GM19240 (cell line): Measurements from ENCODE around the gene PELO.

Source experiments
- DNase-seq: peaks from one replicate; pipeline ENCODE4 v3.0.0; 2011; ENCODE audit warnings: low spot score; ENCODE audit not compliant: insufficient read length

The PELO gene

DNA sequence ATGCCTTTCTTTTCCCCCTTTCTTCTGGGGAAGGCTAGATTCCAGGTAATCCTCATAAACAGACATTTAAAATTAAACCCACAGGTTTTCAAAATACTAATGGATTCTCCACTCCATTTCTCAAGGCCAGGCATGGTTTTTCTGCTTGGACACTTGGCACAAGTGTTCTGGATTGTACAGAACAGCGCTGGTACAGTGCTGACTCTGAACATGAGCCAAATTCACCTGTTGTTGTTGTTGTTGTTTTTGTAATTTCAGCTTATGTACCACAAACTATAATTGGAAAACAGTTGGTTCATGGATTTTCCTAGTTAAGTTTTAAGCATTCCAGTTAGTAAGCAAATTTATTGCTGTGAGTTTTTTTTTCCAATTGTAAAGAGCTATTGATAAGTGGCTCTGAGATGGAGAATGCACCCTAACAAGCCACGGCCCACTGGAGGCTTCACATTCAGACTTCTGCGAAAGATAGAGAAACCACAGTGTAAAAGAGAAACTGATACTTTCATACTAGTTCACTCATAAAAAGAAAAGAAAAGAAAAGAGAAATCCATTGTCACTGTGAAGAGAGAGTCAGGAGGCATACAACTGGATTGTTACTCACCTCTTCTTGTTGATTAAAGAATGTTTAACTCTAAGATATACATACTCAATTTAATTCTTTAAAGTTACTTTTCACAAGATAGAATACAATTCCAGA is 16.2 kb upstream of the PELO start:
- DNase-seq = no peak

DNA sequence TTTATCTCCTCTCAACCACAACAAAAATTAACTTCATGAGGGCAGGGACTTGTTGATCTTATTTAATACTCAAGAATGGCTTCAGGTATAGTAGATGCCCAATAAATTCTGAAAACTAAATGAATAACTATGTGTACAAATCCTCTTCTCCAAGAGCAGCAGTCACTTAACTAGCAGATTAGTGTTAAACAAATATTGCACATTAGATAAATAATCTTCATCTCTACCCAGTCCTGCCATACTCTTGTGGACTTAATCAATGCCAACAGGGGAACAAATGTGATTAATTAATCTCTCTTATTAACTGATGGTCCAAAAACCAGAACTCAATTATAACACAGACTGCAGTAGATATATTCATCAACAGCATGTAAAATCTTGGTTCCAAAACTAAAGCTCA is 15.0 kb upstream of the PELO start:
- DNase-seq = no peak

DNA sequence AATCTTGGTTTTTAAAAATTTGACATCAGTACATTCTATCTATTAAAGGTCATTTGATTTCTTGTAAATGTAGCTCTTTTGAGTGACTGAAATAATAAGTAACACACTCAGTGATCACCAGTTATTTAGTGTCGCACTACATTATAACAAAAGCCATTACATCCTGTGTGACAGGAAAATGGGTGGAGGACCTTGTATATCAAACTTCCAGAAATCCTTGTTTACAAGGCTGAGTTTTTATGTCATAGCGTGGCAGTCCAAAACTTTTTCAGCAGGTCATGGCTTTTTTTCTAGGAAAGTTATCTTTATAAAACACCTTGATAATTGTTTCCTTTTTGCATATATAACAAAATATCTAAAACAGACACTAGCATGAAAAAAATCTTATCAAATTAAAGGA is 14.4 kb upstream of the PELO start:
- DNase-seq = no peak

DNA sequence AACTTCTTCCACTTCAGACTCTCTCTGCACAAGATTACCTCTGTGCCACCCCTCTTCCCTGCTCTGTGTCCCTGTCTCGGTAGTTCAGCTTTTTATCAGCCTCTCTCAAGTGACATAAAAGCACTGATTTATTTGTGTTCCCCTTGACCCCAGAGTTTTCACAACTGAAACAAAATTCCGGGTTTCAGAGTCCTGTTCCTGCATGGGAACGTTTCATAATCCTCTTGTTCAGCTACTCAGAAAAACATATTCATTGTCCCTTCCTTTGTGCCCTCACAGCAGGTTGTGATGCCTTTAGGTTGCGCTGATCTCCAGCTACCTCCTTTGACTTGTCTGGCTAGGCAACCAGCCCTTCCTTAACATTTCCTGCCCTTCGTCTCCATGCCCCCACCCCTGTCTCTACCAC is 13.7 kb upstream of the PELO start:
- DNase-seq = no peak

DNA sequence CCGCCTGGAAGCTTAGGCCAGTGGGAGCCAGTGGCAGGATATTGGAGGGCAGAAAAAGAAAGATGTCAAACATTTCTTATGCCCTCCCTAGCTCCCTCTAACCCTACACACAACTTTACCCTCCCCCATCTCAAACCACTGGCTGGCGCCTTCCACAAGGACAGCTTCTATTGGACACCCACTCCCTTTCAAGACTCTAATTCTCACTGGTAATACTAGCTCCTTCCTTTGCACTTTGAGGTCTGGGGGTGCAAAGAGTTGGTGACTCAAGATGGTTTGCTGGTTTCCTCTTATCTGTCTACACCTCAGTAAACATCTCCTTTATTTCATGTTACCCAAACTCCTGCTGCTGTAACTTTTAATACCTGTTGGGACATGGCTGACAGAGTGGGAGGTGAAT is 11.6 kb upstream of the PELO start:
- DNase-seq = no peak

DNA sequence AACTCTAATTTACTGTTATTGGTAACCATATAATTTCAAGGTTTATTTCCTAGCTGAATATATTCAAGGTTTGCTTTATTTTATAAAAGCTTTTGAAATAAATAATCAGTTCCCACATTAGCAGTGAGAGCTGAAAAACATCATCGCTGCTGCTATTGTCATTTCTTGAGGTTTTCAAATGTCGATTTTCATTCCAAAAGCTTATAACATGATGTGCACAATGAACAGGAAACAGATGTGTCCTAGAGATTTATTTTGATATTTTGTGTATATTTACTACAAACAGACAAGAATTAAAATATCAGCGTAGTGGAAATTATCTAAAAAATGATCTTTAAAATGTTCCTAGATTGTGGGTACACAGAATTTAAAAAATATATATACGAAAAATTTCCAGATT is 10.5 kb upstream of the PELO start:
- DNase-seq = no peak

DNA sequence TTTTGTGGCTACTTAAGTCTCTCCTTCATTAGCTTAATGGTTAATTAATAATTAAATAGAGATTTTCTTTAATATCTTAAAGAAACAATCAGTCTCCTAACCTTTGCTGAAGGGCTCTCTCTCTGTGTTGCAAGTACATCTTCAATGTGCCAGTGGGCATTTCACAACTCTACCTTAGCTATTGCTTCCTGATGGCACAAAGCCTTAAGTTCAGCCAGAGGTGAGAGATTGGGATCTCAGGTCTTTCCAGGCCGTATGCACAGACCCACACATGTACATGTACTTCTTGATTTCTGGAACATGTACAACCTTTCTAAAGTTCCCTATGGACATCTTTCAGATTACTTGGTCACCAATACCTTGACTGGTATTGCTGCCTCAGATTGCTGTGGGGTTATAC is 8.9 kb upstream of the PELO start:
- no peak for DNase-seq

DNA sequence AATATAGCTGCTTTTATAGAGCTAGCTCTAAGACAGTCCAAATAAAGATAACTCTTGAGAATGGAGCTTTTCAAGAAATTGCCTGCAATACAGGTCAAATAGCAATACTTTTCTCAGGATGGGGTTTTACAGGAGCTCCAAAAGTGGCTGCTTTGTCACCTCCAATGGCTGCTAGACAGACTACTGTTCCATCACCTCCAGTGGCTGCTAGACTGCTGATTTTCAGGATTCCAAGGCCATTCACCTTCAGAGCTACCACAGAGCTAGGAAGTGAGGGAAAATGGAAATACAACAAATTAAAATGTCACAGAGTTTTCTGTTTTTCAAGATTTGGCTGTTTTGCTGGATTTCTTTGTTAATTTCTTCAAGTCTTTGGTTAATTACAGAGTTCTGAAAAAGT is 8.5 kb upstream of the PELO start:
- DNase-seq = no peak

DNA sequence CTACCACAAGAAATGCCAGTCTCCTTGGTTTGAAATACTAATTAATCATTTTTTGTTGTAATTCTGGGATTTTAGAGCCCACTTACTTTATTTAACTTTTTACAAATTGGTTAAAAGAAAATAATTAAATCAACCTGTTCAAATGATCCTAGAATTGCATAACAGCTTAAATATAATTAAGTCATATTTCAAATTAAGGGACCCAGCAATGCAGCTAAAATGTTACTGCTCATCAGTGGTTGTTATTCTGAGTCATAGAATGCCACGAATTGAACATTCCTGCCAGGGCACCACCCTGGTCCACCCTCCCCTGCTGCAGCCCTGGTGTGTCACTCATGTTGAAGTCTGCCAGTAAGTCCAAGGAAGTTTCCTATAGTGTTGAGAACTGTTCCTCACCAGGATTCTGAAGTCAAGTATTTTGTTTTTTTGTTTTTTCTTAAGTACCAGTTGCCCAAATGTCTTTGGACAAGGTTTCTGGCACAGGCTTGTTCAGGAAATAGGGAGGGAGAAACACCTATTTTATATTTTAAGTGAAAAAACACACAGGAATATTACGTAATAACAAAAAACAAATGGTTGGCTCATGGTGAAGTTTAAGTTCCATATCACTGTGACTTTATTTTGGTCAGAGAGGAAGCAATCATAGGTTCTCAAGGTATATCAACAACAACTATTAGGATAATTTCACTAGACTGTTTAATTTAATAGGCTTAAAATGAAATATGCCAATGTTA is 4.3 kb upstream of the PELO start:
- DNase-seq = no peak

DNA sequence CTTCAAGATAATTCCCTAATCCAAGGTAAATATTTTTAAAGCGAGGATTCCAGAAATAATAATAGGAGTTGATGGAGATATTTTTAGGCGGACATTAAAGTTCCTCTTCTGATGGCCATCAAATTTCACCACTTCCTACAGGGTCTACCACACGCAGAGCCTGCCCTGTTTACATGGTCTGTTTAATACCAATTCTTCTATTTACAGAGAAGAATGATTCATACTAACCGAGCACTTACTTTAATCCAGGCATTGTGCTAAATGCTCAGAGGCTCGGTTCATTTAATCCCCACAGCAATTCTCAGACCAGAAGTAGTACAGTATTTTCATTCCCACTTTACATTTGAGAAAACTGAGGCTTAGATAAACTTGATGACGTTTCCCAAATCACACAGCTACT is 3.0 kb upstream of the PELO start:
- DNase-seq = no peak

DNA sequence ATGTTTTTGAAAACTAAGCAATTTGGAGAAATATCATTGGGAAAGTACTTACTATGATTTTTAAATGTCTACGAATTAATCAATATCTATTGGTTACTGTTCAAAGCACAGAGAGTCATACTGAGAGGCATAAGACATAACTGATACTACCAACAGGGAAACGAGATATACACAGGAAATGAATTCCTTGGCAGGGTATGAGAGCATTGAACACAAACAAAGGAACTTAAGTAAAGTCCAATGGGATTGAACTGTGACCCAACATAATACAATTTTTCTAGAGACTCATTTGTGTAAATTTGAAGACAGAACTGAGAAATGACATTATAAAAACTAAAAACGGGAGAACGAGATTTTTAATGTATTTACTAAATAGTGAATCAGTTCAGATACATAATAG is 1.3 kb upstream of the PELO start:
- no peak for DNase-seq

DNA sequence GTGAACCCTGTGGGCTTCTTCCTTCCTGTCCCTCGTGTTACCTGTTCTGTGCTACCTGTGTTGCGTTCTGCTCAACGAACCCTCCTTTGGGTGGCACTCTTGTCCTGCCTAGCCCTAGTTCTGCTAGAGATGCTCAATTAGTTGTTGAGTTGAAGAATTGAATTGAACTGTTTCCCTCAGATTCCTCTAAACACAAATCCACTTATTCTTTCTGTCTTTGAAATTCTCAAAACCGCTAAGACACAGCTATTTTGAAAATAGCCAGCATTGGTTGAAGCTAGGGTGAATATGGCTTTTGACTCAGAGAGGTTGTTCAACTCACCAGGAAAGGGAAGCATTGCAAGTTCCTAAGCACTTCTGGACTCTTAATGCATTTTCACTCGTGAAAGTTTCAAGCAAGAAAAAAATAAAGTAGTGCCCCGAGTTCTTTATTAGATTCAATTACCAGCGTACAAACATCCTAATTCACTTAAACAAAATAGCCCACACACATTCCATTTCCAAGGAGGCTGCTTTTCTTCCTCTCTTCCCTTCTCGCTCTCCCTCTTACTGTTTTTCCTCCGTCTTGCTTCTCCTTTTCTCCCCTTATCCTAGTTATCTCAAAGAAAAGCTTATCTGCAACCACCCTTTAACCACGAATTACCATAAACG is 642 bp upstream of the PELO start:
- DNase-seq = no peak

DNA sequence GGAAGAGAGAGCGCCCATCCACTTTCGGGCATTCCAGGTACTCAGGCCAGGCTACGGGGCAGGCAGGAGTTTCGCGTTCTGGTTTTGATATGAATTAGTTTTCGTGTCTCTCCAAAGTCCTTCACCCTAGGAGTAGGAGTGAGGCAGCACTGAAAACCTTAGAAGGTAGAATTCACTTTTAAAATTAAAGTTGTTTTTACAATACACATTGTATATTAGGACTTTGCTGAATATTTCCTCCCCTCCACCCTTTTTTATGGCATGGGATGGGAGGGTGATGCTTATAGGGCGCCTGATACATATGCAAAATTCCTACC is 747 bp downstream of the PELO start:
- no peak for DNase-seq

DNA sequence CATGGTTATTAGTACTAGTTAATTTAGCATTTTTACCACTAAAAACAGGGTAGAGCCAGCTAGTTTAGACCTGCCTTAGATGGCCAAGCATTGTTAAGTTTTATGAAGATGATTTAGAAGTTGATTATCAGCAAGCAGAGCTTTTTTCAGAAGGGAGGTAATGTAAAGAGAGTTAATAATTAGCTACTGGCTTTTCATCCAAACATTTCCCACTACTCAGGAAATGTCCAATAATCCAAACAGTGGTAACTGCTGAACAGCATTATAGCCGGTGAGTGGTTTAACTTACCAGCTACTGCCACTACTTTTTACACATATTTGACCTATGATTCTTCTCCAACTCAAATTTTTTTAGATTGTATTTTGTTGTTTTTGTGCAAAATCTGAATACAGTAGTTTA is 1.7 kb downstream of the PELO start:
- DNase-seq = no peak

DNA sequence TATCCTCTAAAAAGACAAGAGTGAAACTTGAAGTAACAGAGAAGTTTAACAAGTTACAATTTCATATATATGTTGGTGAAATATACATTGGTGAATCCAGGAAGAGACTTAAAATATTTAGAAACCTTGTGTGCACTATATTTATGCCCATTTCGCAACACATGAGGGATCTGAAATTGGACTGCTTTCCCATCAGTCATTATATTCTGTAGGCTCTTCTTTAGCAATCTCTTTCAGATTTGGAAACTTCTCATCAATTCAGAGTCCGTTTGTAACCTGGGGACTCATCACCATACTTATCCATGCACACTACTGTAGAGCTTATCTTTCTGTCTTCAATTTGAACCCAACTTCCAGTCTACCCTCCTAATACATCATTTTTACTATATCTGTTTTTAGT is 2.1 kb downstream of the PELO start:
- no peak for DNase-seq

DNA sequence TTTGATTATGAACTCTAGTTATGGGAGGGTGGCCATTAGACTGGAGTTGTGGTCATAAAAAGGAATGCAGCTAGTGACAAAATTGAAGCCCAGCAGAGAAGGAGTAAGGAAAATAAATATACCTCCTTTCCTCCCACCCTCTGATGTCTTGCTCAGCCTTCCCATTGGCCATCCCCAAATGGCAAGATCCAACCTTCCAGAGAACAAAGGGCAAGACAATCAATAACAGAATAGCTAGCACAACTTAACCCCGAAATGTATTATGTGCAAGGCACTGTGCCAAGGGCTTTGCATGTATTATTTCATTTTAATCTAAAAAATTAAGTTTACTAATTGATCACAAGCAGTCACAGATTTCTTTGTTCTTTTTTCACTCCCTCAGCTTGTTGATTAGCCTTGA is 3.6 kb downstream of the PELO start:
- no peak for DNase-seq

DNA sequence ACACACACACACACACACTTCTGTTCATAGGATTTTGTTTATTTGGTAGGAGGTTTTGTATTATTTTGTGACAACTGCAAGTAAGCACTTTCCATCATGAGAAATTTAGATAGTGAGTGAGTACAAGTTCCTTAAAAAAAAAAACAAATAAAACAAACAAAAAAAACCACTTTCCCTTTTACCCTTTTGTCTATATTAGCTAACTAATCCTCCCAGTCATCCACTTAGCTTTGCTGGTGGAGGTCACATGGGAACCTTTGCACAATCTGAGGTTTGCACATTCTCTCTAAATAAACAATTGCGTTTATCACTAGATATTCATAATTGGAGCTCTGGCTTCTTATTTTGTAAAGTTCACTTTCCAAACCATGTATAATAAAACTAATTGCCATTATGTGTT is 6.8 kb downstream of the PELO start:
- DNase-seq = no peak

DNA sequence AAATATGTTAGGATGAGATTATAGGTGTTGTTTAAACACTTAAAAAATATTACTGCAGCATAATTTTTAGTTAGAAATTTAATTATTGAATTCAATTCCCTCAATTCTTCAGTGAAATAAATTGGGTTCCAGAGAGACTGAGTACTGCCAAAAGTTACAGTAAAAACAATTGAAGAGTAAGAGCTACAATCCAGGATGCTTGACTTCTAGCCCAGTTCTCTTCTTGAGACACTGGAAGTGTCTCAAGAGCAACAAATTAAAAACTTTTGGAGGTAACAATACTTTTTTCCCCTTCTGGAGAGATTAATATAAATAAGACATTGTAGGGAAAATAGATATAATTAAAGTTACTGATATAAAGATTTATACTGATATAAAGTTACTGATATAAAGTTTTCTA is 8.3 kb downstream of the PELO start:
- no peak for DNase-seq

DNA sequence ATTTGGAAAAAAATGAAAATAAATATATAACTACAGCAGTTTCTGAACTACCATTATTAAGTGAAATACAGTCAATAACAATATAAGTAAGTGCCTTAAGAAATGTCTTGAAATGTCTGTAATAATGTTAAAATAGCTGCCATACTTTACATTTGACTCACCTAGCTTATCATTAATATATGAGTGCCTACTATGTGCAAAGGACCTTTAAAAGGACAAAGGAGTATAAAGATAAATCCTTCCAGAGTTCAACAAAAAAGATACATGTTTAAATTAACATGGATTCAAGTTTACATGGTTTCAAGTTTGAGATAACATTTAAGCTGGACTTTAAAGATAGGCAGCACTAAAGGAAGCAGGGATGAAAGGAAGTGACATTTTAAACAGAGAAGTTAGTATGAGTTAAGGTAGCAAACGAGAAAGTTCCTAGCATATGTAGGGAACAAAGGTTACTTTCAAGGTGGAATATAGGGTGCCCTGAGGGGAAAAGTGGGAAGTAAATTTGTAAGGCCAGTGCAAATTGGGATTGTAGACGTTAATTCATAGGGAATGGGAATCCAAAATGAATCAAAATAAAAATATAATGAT is 8.9 kb downstream of the PELO start:
- DNase-seq = no peak

DNA sequence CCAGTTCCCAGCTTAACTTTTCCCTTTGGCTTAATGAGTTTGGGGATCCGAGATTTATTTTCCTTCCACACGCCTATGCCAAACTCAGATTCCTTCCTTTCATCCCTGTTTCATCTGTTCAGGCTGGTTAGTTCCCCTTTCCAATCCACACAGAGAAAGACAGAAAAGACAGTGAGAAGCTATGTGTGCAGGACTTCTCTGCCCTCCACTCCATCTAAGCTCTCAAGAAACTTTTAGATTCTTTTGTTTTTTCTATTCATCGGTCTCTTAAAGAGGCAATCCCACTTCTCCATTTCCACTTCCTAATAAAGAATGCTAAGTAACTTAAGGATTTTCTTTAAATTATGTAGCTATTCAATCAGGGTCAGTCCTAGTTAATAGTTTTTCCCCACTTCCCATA is 11.2 kb downstream of the PELO start:
- no peak for DNase-seq

DNA sequence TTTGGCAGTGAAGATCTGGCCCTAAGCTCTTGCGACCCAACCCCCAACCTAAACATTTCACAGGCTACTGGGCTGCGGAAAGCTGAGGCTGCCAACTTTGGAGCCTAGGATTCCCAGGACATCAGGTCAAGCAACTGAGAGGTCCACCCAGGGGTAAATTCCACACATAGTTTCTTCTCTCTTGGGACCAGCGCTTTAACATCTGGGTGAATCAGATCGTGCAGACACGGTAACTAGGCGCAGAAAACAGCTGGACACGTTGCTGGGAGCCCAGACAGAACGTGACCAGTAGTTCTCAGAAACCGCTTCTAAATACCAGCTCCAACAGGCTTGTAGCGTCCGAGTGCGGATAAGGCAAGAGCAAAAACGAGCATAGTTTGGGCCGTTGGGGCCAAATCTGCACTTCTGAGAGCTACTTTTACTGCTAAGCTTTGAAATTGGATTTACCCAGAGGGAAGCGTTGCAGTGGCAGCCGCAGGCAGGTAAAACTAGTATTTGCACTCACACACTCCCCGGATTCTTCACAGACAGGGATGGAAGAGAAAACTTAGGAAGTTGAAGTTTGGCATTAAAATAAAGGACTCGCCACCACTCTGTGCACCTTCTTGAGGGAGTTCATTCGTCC is 11.8 kb downstream of the PELO start:
- no peak for DNase-seq

DNA sequence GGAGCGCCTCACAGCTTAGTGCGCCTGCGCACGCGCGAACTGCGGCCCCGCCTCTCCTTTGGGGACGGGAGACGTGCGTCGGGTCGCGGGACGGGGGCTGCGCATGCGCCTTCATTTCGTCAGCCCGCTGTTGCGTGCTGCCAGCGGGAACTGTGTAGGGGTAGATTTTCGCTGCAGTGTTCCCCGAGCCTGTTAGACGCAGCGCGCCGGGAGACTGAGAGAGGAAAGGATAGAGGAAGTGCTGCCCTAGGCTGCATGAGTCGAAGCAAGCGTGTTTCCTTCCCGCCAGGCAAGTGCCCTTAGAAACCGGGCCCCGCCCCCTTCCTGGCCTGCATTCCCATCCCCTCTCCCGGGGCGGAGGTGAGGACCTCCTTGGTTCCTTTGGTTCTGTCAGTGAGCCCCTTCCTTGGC is 12.3 kb downstream of the PELO start:
- peak; percentile 48 for DNase-seq
